Kidney tubule cell (primary cell): ENCODE measurements around the gene ASS1.

Source experiments
- DNase-seq: peaks from one replicate; pipeline ENCODE4 v3.0.0-alpha.2; 2018; ENCODE audit warnings: low spot score

Gene ASS1

DNA sequence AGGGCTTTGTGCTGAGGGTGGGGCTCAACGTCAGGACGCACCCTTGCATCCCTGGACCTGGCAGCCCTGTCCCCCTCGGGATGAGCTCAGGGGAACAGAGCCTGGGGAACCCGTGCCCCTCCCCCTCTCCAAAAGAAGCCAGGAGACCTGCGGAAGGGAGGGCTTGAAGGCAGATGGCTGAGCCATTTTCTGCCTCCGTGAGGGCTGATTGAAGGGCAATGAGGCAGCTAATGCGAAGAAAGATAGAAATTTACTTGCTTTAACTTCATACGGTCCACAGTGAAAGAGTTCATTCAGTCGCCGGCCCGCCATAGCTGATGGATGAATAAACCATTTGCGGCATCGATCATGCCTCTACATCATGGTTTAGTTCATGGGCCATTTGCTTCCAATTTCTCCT, 28.8 kb downstream of the ASS1 start:
- DNase-seq, result no peak

DNA sequence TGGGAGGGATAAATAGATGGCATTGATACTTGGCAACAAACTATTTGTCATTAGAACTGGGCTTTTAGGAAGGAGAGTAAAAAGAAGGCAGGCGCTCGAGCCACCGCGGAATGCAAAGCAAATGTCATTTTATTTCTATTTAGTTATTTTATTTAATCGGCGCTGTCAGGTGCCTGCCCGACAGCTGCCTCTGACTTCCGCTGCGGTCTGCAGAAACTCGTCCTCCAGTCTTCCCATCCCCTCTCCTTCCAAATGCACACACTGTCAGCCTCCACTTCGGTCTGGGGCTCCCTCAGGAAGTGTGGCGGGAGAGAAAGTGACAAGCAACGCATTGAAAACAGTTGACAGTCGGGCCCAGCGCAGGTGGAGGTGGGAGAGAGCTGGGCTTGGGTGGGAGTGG, 29.3 kb downstream of the ASS1 start:
- no peak for DNase-seq

- no peak for DNase-seq
These were observed 31.5 kb downstream of the ASS1 start for GRCh38 chr9:130476151-130476730.

GRCh38 chr9:130477564-130477963, 32.8 kb downstream of the ASS1 start:
- DNase-seq, result no peak

DNA sequence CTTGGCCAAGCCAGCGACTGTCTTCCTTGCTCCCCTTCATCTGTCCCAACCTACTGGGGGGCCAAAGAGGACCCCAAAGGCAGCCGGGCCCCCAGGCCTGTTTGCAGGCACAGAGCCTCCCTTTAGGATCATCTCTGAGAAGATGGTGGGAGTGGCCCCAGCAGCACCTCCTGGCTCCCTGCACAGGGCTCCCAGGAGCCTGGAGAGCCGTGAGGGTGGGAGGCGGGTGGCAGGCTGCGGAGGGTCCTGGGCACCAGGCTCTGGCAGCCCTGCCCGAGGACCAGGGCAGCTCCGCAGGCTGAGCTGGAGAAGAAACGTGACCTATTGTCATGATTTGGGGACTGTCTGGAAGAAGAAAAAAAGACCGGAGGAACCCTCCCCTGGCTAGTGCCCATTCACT, 33.4 kb downstream of the ASS1 start:
- DNase-seq, result no peak

- DNase-seq, result no peak
These were observed 34.2 kb downstream of the ASS1 start for GRCh38 chr9:130478736-130479575.

GRCh38 chr9:130479587-130479986, 34.8 kb downstream of the ASS1 start:
- DNase-seq, result no peak

DNA sequence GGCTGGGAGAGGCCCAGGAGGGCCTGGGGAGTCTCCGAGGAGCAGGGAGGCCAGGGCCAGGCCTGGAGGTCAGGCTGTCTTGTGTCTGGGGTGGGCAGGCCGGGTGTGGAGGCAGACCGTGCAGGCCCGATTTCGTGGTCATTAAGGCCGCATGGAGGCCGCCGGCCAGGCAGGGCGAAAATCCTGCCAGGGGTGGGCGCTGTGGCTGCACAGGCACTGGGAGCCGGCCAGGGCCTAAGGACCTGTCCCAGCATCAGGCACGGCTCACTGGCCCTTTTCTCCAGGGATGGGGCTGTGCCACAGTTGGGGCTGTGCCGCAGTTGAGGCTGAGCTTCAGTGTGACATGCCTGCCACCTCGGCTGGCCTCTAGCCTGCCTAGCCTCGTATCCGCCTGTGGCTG, 35.9 kb downstream of the ASS1 start:
- no peak for DNase-seq

GRCh38 chr9:130482463-130482862, 37.7 kb downstream of the ASS1 start:
- no peak for DNase-seq

DNA sequence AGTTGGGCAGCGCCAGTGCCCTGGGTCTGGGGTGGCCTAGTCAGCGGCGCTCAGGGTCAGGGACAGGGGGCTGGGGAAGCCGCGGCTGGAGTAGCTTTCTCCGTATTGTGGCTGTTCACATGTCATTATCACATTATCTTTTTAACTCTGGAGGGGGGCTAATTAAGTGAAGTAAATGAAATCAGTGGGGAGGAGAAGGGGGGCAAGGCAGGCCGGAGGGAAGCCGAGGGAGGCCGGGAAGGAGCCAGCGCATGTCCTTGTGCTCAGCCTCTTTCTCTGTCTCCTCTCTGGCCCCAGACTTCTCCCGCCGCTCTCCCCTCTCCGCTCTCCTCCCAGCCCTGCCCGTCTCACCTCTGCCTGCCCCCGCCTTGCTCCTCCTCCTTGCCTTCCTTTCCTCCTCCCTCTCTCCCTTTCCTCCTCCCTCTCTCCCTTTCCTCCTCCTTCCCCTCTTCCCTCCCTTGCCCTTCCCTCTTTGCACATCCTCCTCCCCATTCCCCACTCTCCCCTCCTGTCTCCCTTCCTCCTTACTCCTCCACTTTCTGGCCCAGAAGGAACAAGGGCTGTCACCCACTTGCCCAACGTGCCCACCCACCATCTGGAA, 38.7 kb downstream of the ASS1 start:
- DNase-seq, result no peak

DNA sequence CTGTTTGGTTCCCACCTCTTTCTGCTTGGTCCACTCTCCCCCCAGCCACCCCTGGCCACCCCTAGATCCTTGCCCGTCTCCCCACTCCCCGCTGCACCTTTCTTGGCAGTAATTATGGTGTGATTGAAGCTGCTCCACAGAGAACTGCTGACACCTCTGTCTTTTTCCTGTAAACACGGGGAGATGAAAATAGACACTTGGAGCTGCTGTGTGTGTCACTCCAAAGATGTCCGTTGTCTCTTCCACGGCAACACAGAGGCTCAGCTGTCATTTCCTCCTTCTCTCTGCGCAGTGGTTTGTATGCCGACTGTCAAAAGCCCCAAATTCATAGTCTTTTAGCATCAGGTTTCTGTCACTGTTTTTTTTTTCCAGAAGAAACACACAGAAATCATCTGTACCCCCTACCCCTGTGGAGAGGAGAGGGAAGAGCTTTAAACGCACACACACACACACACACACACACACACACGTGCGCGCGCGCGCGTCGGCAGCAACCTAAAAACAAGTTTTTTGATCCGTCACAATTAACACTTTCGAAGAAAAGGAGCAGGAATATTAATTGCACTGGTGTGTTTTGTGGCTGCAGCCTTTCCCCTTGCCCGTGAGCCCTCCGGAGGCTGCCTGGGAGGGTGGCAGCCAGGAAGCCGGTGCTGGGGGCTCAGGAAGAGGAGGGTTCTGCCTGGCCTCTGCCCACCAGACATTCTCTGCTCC, 39.8 kb downstream of the ASS1 start:
- DNase-seq, result no peak

- no peak for DNase-seq
These were observed 41.3 kb downstream of the ASS1 start for GRCh38 chr9:130486103-130486502.

- DNase-seq, result no peak
These were observed 42.7 kb downstream of the ASS1 start for GRCh38 chr9:130487500-130487899.

DNA sequence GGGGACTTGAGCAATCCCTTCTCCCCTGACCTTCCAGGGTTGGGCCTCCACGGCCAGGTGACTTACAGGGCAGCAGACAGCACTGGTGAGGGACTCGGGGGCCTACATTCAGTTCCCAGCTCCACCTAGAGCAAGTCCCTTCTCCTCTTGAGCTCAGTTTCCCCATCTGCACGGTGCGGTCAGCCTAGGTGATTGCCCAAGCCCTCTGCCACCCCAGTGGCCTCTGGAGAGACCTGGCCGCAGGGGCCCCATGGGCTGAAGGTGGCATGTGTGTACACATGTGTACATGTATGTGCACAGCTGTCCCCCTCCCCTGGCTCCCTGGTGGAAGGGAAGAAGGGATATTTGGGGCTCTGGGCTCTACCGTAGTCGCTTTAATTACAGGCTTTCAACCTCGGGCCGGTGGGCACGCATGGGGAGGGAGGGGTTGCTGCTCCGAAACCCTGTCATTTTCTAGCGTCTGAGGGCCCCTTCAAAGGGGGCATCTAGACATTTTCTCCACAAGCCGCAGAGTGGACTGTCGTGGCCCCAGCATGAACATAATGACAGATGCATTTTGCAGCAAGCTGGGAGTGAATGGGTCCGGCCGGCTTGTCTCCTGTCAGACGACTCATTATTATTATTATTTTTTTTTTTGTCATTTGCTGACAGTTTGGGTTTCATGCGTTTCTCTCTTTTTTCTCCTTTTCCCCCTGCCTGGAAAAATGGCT, 44.0 kb downstream of the ASS1 start:
- DNase-seq, result no peak

DNA sequence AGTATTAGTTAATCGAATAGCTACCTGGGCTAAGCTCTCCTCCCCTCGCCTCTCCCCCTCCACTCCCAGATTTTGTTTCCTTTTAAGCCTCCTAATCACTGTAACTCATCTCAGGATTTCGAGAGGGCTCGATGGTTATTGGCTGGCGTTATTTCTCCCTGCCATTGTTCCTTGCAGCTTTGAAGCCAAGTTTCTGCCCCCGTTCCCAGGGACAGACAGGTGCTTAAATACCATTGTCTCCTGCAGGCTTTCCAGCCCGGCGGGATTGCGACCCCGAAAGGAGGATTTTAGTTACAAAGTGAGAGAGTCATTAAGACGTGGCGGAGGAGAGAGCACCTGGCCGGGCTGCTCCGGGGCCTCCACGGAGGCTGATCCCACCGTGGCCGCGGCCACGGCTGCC, 46.2 kb downstream of the ASS1 start:
- no peak for DNase-seq

GRCh38 chr9:130491830-130492482, 47.2 kb downstream of the ASS1 start:
- no peak for DNase-seq

DNA sequence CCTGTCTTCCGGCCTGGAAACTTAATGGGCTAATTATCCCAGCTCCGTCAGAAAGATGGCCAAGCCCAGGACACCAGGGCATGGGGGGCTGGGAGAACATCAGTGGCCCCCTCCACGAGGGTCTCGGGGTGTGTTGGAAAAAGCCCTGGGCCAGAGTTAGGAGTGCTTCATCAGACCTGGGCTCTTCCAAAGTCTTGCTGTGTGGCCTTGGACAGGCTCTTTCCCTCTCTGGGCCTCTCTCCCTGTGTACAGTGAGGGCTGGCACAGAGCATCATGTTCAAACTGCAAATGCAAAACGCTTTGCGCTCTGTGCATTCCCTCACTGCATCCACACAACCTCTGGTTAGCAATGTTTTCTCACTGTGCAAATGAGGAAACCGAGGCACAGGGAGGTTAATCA, 48.3 kb downstream of the ASS1 start:
- no peak for DNase-seq

GRCh38 chr9:130493476-130493875, 48.7 kb downstream of the ASS1 start:
- no peak for DNase-seq

DNA sequence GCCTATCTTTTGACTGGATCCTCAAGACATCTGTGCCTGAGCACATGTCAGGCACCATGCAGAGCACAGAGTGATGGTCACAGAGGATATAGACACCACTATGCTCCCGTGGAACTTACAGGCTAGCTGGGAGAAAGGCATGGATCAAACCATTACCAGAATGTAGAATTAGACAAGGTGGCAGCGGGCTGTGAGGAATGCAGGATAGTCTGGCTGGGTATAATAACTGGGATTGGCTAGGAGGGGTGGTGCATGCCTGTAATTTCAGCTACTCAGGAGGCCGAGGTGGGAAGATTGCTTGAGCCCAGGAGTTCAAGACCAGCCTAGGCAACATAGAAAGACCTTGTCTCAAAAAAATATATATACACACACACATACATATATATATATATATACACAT, 50.3 kb downstream of the ASS1 start:
- DNase-seq, result no peak

DNA sequence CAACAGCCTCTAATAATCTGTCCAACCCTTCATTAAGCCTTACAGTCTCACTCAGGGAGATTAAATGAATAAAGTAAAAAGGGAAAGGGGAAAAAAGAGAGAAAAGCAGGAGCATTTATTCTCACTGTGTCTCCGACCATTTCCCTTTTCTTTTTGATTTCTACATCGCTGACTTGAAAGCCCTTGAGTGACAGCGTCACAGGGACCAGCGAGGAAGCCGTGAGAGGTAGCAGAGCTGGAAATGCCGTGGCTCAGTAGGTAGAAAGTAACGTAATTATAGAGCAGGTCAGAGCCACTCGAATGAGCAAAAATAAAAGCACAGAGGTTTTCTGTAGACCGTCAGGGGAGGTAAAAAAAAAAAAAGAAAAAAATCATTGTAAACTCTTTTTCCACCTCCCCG, 52.4 kb downstream of the ASS1 start:
- DNase-seq, result no peak

DNA sequence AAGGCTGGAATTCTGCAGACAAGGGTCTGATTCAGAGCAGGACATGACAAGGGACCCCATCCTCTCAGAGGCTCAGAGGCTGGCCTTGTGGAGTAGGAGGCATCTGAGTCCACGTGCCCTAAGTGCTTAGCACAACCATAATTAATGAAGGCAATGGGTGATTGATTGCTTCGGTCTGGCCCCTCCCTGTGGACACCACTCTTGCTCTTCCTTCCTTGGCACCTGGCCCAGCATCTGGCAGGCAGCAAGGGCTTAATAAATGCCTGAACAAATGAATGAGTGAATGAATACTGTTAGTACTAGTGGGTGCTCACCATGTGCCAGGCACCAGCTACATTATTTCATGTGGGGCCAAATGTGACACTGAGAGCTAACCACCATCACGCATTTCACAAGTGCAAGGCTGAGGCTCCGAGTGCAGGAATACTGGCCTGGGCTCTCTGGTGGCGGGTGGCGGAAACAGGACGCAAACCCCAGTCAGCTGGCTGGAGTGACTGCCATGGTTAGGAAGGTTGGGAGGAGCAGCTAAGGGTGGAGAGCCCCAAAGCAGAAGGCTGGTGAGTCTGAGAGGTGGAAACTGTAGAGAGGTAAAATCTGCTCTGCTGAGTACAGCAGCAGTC, 53.6 kb downstream of the ASS1 start:
- DNase-seq, result peak; percentile 6
